ENCODE measurements around the gene GNPTG.
A peak's percentile ranks its signal among the peaks of the same experiment; 100 is the strongest.

Gene GNPTG

DNA sequence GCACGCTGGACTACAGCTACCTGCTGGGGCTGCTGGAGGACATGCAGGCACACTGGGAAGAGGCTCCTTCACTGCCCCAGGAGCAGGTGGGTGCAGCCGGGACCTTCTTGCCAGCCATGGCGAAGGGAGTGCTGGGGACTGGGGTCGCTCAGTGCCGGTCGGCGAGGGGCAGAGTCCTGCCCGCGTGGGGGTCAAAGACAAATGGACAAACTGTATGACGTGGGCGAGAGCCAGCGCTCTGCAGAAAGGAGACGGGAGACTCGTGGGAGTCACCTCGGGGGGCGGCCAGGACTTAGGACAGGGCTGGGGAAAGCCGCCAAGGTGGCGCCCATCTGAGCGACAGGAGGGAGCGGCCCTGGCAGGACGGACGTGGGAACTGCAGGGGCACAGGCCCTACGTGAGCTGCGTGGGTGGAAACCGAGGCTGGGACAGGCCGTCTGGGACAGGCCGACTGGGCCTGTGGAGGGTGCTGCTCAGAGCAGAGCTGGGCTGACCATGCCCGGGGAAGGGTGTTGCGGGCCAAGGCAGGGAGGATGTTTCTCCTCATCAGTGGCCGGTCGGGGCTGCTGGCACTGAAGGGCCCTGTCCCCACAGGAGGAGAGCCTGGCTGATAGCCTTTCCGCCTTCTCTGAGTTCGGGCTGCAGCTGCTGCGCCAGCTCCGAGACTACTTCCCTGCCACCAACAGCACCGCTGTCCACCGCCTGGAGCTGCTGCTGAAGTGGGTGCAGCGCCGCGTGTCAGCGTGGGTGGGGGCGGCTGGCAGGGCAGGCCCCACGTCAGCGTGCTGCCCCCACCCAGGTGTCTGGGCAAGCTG, 8.1 kb upstream of the GNPTG start:
- POLR2A ChIA-PET: interaction anchor here (1.0 to 1.1 kb wide), 3 partner anchors 11 to 54 kb away, joined by 3 read pairs; no protein-coding TSS in a partner anchor
- no peak for DNase-seq (ENCODE audit: extremely low spot score)
- CTCF ChIA-PET: interaction anchor here (0.6 to 3.0 kb wide), 6 partner anchors 8 to 362 kb away, joined by 3 to 16 read pairs (median 3); partner anchors contain the start of gene MAPK8IP3
- TF ChIP-seq, protein P1, sequence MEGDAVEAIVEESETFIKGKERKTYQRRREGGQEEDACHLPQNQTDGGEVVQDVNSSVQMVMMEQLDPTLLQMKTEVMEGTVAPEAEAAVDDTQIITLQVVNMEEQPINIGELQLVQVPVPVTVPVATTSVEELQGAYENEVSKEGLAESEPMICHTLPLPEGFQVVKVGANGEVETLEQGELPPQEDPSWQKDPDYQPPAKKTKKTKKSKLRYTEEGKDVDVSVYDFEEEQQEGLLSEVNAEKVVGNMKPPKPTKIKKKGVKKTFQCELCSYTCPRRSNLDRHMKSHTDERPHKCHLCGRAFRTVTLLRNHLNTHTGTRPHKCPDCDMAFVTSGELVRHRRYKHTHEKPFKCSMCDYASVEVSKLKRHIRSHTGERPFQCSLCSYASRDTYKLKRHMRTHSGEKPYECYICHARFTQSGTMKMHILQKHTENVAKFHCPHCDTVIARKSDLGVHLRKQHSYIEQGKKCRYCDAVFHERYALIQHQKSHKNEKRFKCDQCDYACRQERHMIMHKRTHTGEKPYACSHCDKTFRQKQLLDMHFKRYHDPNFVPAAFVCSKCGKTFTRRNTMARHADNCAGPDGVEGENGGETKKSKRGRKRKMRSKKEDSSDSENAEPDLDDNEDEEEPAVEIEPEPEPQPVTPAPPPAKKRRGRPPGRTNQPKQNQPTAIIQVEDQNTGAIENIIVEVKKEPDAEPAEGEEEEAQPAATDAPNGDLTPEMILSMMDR (IDR thresholded peaks at IDR 0.05; ENCODE audit: control extremely low read depth, extremely low read depth, low read depth, missing control alignments): no peak

GRCh38 chr16:1344499-1344898, 7.2 kb upstream of the GNPTG start:
- TF ChIP-seq, protein P1 (IDR thresholded peaks at IDR 0.05; ENCODE audit: control extremely low read depth, extremely low read depth, low read depth, missing control alignments): no peak
- DNase-seq (ENCODE audit: extremely low spot score): no peak
- ChIA-PET CTCF (interaction anchor here (1.0 to 3.0 kb wide), 3 partner anchors 8 to 19 kb away, joined by 3 to 16 read pairs (median 3); no protein-coding TSS in a partner anchor), POLR2A (interaction anchor here (1.1 kb wide), 1 partner anchor 35 kb away, joined by 3 read pairs; no protein-coding TSS in a partner anchor)

DNA sequence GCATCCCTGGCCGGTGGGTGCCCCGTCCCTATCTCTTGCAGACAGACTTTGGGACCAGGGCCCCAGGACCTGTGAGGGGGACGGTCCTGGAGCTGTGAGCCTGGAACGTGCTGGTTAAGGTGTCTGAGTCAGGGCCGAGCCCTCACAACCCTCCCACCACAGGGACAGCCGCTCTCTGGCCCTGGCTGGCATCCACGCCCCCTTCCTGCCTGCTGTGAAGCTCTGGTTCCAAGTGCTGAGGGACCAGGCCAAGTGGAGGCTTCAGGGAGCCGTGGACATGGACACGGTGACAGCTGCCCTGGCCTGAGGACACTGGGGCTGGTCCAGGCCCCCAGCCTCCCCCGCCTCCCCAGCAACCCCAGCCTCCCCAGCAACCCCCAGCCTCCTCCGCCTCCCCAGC, 6.6 kb upstream of the GNPTG start:
- TF ChIP-seq, protein P1 (IDR thresholded peaks at IDR 0.05; ENCODE audit: control extremely low read depth, extremely low read depth, low read depth, missing control alignments): no peak
- POLR2A ChIA-PET: no interaction called here
- CTCF ChIA-PET: interaction anchor here (1.0 to 1.3 kb wide), 3 partner anchors 9 to 22 kb away, joined by 3 read pairs; no protein-coding TSS in a partner anchor
- DNase-seq (ENCODE audit: extremely low spot score): no peak

DNA sequence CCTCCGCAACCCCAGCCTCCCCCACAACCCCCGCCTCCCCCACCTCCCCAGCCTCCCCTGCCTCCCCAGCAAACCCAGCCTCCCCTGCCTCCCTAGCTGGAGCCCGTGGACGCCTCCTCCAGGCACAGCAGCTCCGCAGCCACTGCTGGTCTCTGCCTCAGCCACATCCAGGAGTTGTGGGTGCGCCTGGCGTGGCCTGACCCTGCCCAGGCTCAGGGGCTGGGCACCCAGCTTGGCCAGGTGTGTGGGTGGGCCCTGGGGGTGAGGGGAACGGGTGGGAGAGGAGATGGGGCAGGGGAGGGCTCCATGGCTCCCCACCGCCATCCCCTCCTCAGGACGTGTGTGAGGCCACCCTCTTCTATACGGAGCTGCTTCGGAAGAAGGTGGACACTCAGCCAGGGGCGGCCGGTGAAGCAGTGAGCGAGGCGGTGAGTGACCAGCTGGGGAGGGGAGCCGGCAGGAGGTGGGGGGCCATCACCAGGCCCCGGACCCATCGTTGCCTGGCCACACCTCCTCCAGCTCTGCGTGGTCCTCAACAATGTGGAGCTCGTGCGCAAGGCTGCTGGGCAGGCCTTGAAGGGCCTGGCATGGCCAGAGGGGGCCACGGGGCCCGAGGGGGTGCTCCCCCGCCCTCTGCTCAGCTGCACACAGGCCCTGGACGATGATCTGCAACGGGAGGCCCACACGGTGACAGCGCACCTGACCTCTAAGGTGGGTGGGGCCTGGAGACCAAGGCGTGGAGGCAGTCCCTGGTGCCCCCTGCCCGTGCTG, 5.9 kb upstream of the GNPTG start:
- TF ChIP-seq, protein P1 (IDR thresholded peaks at IDR 0.05; ENCODE audit: control extremely low read depth, extremely low read depth, low read depth, missing control alignments): no peak
- no peak for DNase-seq (ENCODE audit: extremely low spot score)
- CTCF ChIA-PET: interaction anchor here (0.8 to 1.7 kb wide), 5 partner anchors 10 to 37 kb away, joined by 3 to 5 read pairs (median 3); partner anchors contain the start of gene UBE2I
- POLR2A ChIA-PET: no interaction called here

- DNase-seq (ENCODE audit: extremely low spot score): no peak
- ChIA-PET POLR2A (no interaction called here), CTCF (interaction anchor here (0.9 to 1.7 kb wide), 4 partner anchors 9 to 38 kb away, joined by 3 to 6 read pairs (median 4); partner anchors contain the start of gene UBE2I)
- TF ChIP-seq, protein P1 (IDR thresholded peaks at IDR 0.05; ENCODE audit: control extremely low read depth, extremely low read depth, low read depth, missing control alignments): peak; percentile 12
Observed at GRCh38 chr16:1346422-1347285, 5.1 kb upstream of the GNPTG start.
